GM19397 (cell line): ENCODE data around the gene CCDC92.
"Not testable (repeated sequence)": the region's sequence is repeated elsewhere in the genome, so short reads cannot be mapped to it uniquely, and the experiment has no call there.

ENCODE experiments used
- ATAC-seq: cut with Tn5 transposase; IDR thresholded peaks from one replicate; pipeline ENCODE4 v1.9.1; 2021; ENCODE audit warnings: mild to moderate bottlenecking, moderate library complexity; ENCODE audit not compliant: unreplicated experiment

CCDC92 gene

DNA sequence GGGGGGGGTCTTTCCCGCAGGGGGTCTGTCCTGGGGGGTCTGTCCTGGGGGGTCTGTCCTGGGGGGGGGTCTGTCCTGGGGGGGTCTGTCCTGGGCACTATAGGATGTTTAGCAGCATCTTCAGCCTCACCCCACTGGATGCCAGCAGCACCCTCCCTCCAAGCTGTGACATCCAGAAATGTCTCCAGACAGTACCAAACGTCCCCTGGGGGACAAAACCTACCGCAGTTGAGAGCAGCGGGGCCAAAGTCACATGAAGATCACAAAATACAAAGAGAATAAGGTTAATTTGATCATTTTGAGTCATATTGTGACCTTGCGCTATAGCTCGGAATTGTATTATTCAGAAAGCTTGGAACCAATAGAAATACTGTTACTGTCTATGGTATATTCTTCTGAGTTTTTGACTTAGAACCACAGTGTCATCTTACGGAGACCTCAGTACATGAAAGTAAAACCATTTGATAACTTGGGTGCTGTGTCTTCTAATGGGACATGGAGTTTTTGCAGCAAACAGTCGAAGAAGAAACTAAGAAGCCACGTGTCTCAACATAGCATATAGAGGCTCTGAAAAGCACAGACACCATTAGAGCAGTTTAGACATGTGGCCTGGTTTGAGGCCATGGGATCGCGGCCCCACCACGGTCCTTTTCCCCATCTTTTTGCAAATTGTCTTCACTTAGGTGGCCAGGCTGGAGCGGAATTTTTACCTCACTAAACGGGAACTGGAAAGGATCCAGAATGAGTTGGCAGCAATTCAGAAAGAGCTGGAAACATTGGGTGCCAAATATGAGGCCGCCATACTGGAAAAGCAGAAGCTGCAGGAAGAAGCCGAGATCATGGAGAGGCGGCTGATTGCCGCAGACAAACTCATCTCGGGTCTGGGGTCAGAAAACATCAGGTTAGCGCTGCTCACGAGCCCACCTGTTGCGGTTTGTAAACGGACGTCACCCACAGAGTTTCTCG, 59.9 kb downstream of the CCDC92 start:
- ATAC-seq: no peak

- not testable (repeated sequence) for ATAC-seq
Observed at GRCh38 chr12:123911672-123912409, 60.8 kb downstream of the CCDC92 start.

GRCh38 chr12:123910761-123911193, 61.9 kb downstream of the CCDC92 start:
- ATAC-seq: no peak

DNA sequence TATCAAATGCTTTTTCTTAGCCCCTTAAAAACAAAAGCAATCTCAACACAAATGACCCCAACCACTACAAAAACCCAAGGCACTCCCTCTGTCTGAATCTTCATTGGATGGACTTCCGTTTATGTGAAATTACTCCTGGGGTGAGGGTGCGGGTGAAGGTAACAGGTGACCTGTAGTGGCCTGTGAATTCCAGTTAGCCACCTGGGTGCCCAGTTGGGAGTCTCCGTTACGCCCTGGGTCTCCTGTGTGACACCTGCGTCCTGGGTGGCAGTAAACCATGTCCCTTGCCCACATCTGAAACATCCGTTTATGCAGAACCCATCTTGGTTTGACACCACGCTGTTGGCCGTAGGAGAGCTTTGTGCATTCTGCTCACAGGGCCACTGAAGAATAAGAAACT, 62.6 kb downstream of the CCDC92 start:
- no peak for ATAC-seq

DNA sequence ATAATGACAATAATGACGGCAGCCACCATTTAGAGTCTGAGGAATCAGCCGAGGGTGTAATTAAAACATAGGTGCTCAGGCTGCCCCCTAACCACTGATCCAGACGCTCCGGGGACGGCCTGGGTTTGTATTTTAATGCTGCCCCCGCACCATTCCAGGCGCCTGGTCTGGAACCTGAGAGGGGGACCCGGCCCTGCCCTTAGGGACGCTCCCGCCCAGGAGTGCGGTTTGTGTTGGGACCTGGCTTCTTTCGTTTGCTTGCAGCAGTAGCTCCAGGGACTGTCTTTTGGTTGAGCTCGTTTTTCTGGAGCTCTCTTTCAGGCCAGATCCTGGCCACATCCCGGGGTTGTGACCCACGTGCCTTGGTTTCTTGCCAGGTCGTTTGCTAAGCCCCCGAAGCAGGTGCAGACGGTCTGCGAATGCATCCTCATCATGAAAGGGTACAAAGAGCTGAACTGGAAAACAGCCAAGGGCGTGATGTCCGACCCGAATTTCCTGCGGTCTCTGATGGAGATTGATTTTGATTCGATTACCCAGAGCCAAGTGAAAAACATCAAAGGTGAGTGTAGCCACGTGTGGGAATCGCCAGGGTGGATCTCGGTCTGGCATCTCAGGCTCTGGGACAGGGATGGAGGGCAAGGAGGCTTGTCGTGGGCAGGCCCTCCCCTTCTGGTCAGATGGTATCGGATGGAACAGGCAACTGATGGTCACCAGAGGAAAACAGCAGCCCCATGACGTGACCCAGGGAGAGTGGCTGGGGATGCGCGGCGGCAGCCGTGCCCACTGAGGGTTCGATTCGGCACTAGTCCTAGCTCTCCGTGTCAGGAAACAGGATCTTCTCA, 63.5 kb downstream of the CCDC92 start:
- no peak for ATAC-seq

- no peak for ATAC-seq
Observed at GRCh38 chr12:123907726-123908476, 64.7 kb downstream of the CCDC92 start.

GRCh38 chr12:123906711-123907420, 65.8 kb downstream of the CCDC92 start:
- ATAC-seq: no peak

GRCh38 chr12:123905319-123905925, 67.2 kb downstream of the CCDC92 start:
- ATAC-seq: peak; percentile 49

DNA sequence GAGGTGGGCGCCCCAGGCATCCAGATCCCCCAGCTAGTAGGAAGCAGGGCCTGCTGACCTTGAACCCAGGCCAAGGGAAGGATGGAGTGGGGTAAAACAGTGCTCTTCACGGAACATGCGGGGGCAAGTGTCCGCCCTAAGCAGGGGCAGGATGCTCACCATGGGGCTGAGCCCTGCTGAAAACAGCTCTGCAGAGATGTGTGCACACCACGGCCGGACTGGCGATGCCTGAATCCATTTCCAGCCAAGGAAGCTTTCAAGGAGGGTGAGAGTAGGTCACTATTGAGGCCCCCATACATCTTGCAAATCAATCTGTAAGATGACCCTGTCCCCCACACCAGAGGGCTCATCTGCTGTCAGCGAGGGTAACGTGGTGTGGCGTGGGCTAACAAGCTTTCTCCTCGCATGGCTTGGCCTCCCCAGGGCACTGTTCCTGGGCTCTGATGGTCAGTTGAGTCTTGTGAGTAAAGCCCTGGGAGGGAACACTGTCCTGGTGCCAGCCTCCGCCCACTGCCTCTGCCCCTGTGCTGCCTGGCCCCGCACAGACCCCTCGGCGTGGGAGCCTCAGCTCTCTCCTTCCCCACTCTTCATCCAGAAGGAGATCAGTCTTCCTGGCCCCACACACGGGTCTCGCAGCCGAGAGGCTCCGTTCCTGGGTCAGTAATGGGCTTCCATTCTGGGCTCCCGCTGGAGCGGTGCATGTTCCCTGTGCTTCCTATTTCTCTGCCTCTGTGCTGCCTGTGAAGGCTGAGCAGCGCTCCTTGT, 69.1 kb downstream of the CCDC92 start:
- ATAC-seq: no peak

DNA sequence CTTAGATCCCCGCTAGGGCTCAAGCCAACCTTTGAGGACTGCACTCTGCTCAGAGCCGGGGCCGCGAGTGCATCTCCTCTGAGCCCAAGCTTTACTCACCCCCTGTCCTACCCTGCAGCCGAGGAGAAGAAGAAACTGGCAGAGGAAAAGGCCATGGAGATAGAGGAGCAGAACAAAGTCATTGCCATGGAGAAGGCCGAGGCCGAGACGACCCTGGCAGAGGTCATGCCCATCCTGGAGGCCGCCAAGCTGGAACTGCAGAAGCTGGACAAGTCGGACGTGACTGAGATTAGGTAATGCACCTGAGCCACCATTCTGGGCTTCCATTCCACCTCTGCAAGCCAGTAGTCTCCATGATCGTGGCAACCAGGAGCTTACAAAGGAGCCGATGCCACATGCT, 69.8 kb downstream of the CCDC92 start:
- no peak for ATAC-seq

- ATAC-seq: no peak
Observed at GRCh38 chr12:123900871-123901376, 71.7 kb downstream of the CCDC92 start.

DNA sequence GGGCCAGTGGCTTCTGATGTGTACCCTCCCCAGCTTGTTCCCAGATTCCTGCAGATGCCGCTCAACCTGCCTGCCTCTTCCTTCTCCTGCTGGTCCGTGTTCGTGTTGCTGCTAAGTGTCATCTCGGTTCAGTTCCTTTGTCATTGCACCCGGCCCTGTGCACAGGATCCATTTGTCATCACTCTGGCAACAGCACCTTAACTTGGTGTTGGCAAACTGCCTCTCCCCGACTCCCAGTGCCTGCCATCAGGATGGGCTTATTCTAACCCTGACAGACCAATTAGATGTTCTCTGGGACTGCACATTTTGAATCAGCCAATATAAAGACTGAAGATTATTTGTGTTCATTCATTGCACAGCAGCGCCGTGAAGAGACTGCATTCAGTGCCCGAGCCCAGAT, 73.3 kb downstream of the CCDC92 start:
- ATAC-seq: no peak

DNA sequence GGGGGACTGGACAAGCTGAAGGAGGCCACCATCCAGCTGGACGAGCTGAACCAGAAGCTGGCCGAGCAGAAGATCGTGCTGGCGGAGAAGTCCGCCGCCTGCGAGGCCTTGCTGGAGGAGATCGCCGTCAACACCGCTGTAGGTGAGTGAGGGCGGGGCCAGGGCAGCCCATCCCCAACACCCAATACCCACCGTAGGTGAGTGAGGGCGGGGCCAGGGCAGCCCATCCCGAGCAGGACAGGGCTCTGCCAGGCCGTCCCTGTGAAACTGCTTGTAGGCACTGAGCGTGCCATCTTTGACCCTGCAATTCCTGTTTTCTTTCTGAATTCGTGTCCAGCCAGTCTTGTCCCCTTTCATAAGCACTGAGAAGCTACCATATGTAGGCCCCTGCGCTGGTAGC, 74.0 kb downstream of the CCDC92 start:
- no peak for ATAC-seq

- ATAC-seq: no peak
Observed at GRCh38 chr12:123897221-123897620, 75.4 kb downstream of the CCDC92 start.

GRCh38 chr12:123896767-123897166, 75.9 kb downstream of the CCDC92 start:
- no peak for ATAC-seq

GRCh38 chr12:123895451-123895850, 77.2 kb downstream of the CCDC92 start:
- no peak for ATAC-seq

DNA sequence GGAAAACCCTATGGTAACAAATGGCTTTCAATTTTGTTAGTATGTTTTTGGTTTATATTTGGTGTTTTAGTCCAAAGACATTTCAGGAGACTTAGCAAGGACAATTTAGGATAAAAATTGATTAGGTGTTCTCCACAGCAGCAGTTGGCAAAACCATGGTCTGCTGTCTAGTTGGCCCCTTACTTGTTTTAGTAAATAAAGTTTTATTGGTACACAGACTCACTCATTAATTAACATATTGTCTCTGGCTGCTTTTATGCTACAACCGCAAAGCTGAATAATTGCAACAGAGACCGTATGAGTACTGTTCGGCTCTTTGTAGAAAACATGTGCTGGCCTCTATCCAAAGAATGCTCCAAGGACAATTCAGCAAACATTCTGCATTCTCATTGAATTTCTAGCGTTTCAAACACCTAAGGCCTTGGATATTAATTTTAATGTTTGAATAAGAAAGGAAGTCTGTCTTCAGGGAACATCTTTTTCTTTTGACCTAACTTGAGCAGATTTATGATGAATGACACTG, 77.7 kb downstream of the CCDC92 start:
- ATAC-seq: no peak

DNA sequence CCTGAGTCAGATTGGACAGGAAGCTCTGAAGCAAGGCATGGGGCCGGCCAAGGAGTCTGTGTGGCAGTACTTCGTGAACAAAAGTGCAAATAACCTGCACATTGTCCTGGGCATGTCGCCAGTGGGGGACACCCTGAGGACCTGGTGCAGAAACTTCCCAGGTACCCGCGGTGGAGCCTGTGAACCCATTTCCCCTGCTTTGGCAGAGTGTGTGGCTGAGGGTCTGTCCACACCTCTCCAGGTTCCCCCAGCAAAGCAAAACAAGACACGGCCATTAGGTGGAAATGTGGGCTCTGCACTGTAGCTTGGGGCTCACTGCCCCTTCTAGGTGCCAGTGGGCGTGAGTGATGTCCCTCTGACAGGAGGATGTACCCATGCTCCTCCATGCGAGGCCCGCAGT, 79.4 kb downstream of the CCDC92 start:
- no peak for ATAC-seq
